Neural cell (in vitro differentiated cells): ENCODE results near the gene PDE6A.

ENCODE experiments used
- CTCF ChIP-seq: fragments of 450-650 bp; IDR thresholded peaks from 2 replicates; pipeline ENCODE4 v1.5.1; 2014; ENCODE audit warnings: antibody characterized with exemption, mild to moderate bottlenecking, moderate library complexity; ENCODE audit not compliant: poor library complexity, severe bottlenecking
- EP300 ChIP-seq: fragments of 450-650 bp; conservative IDR thresholded peaks from 2 replicates; pipeline ENCODE4 v1.6.1; 2014; ENCODE audit warnings: antibody characterized with exemption, mild to moderate bottlenecking, moderate library complexity; ENCODE audit not compliant: poor library complexity, severe bottlenecking
- EZH2 ChIP-seq: fragments of 200-600, 300-800 bp; shearing (Covaris generic), sonication (generic); IDR thresholded peaks from 2 replicates; pipeline ENCODE4 v1.6.1; 2014; ENCODE audit warnings: antibody characterized with exemption, low read length, borderline replicate concordance, mild to moderate bottlenecking; ENCODE audit not compliant: insufficient read depth, poor library complexity, severe bottlenecking
- MXI1 ChIP-seq: fragments of 450-650 bp; conservative IDR thresholded peaks from 2 replicates; pipeline ENCODE4 v1.6.1; 2014; ENCODE audit warnings: antibody characterized with exemption, mild to moderate bottlenecking; ENCODE audit not compliant: poor library complexity, severe bottlenecking
- POLR2AphosphoS5 ChIP-seq: IDR thresholded peaks from 2 replicates; pipeline ENCODE4 v1.6.1; 2012
- RAD21 ChIP-seq: fragments of 450-650 bp; conservative IDR thresholded peaks from 2 replicates; pipeline ENCODE4 v1.6.1; 2014; ENCODE audit warnings: antibody characterized with exemption, mild to moderate bottlenecking, moderate library complexity
- SMC3 ChIP-seq: fragments of 450-650 bp; conservative IDR thresholded peaks from 2 replicates; pipeline ENCODE4 v1.6.1; 2014; ENCODE audit warnings: antibody characterized with exemption, mild to moderate bottlenecking, moderate library complexity; ENCODE audit not compliant: poor library complexity
- TAF1 ChIP-seq: IDR thresholded peaks from 2 replicates; pipeline ENCODE4 v1.6.1; 2012; ENCODE audit warnings: low read depth
- TF ChIP-seq, protein P1 (sequence below): IDR thresholded peaks from 2 replicates; pipeline ENCODE4 v1.6.1; 2012; ENCODE audit warnings: borderline replicate concordance

DNA sequence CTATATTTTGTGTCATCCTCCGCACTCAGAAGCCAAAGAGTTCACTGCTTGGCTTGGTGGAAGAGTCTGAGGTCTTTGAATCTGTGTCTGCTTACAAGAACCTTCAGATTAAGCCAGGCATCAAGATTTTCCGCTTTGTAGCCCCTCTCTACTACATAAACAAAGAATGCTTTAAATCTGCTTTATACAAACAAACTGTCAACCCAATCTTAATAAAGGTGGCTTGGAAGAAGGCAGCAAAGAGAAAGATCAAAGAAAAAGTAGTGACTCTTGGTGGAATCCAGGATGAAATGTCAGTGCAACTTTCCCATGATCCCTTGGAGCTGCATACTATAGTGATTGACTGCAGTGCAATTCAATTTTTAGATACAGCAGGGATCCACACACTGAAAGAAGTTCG is 36.6 kb upstream of the PDE6A start:
- no peak for TF ChIP-seq EZH2
- no peak for TF ChIP-seq CTCF
- TF ChIP-seq POLR2AphosphoS5 = no peak
- TF ChIP-seq EP300 = no peak
- TF ChIP-seq SMC3 = no peak
- TF ChIP-seq RAD21 = no peak
- TF ChIP-seq TAF1 = no peak
- TF ChIP-seq, protein P1, sequence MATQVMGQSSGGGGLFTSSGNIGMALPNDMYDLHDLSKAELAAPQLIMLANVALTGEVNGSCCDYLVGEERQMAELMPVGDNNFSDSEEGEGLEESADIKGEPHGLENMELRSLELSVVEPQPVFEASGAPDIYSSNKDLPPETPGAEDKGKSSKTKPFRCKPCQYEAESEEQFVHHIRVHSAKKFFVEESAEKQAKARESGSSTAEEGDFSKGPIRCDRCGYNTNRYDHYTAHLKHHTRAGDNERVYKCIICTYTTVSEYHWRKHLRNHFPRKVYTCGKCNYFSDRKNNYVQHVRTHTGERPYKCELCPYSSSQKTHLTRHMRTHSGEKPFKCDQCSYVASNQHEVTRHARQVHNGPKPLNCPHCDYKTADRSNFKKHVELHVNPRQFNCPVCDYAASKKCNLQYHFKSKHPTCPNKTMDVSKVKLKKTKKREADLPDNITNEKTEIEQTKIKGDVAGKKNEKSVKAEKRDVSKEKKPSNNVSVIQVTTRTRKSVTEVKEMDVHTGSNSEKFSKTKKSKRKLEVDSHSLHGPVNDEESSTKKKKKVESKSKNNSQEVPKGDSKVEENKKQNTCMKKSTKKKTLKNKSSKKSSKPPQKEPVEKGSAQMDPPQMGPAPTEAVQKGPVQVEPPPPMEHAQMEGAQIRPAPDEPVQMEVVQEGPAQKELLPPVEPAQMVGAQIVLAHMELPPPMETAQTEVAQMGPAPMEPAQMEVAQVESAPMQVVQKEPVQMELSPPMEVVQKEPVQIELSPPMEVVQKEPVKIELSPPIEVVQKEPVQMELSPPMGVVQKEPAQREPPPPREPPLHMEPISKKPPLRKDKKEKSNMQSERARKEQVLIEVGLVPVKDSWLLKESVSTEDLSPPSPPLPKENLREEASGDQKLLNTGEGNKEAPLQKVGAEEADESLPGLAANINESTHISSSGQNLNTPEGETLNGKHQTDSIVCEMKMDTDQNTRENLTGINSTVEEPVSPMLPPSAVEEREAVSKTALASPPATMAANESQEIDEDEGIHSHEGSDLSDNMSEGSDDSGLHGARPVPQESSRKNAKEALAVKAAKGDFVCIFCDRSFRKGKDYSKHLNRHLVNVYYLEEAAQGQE = no peak
- TF ChIP-seq MXI1 = no peak
